IMR-90 (cell line): ENCODE measurements around the gene ELMOD3.

ENCODE experiments used
- BHLHE40 ChIP-seq: fragments of 150-350 bp; IDR thresholded peaks from 2 replicates; pipeline ENCODE4 v1.6.1; 2016; ENCODE audit warnings: mild to moderate bottlenecking, low read depth, low read length
- CHD1 ChIP-seq: IDR thresholded peaks from 2 replicates; pipeline ENCODE4 v1.6.1; 2012; ENCODE audit warnings: low read depth, low read length, improper control_type of control experiment
- ELK1 ChIP-seq: fragments of 150-350 bp; IDR thresholded peaks from 2 replicates; pipeline ENCODE4 v1.6.1; 2016; ENCODE audit warnings: low read depth, mild to moderate bottlenecking, low read length, moderate library complexity, borderline replicate concordance
- FOS ChIP-seq: fragments of 150-350 bp; IDR thresholded peaks from 2 replicates; pipeline ENCODE4 v1.6.1; 2016; ENCODE audit warnings: low read depth, low read length
- MAFK ChIP-seq: IDR thresholded peaks from 2 replicates; pipeline ENCODE4 v1.6.1; 2012; ENCODE audit warnings: low read depth, low read length, improper control_type of control experiment
- POLR2A ChIP-seq: IDR thresholded peaks from 2 replicates; pipeline ENCODE4 v1.6.1; 2012; ENCODE audit warnings: mild to moderate bottlenecking, low read depth, low read length
- RAD21 ChIP-seq: IDR thresholded peaks from 2 replicates; pipeline ENCODE4 v1.6.1; 2012; ENCODE audit warnings: low read length, improper control_type of control experiment
- RCOR1 ChIP-seq: IDR thresholded peaks from 2 replicates; pipeline ENCODE4 v1.6.1; 2012; ENCODE audit warnings: mild to moderate bottlenecking, low read length, improper control_type of control experiment; ENCODE audit not compliant: insufficient replicate concordance
- RFX5 ChIP-seq: IDR thresholded peaks from 2 replicates; pipeline ENCODE4 v1.8.0; 2012; ENCODE audit warnings: low read depth, mild to moderate bottlenecking, low read length, moderate library complexity
- SMC3 ChIP-seq: fragments of 150-350 bp; IDR thresholded peaks from 2 replicates; pipeline ENCODE4 v1.6.1; 2016; ENCODE audit warnings: low read depth, mild to moderate bottlenecking, antibody characterized with exemption, low read length, moderate library complexity
- TF ChIP-seq, protein P1 (sequence below): conservative IDR thresholded peaks from 2 replicates; pipeline ENCODE4 v1.5.1; 2012; ENCODE audit warnings: mild to moderate bottlenecking, low read depth, low read length, improper control_type of control experiment

- TF ChIP-seq, protein P1, sequence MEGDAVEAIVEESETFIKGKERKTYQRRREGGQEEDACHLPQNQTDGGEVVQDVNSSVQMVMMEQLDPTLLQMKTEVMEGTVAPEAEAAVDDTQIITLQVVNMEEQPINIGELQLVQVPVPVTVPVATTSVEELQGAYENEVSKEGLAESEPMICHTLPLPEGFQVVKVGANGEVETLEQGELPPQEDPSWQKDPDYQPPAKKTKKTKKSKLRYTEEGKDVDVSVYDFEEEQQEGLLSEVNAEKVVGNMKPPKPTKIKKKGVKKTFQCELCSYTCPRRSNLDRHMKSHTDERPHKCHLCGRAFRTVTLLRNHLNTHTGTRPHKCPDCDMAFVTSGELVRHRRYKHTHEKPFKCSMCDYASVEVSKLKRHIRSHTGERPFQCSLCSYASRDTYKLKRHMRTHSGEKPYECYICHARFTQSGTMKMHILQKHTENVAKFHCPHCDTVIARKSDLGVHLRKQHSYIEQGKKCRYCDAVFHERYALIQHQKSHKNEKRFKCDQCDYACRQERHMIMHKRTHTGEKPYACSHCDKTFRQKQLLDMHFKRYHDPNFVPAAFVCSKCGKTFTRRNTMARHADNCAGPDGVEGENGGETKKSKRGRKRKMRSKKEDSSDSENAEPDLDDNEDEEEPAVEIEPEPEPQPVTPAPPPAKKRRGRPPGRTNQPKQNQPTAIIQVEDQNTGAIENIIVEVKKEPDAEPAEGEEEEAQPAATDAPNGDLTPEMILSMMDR, result no peak
- TF ChIP-seq SMC3 (no peak), MAFK (no peak), ELK1 (no peak), RFX5 (no peak), POLR2A (no peak), RCOR1 (no peak), CHD1 (no peak), FOS (no peak), BHLHE40 (no peak), RAD21 (no peak)
Observed at GRCh38 chr2:85401464-85401805, 46.9 kb downstream of the ELMOD3 start.
